Tibial nerve (tissue), 3 donors: ENCODE measurements around the gene OMD.

Source experiments
- CTCF ChIP-seq, 5 experiments: fragments of 200-600 bp in 3 of 5; fragments of 450-650 bp in 2 of 5; sonication (generic) in 3 of 5; IDR thresholded peaks; one replicate each; pipeline ENCODE4 v1.5.1; 2016 to 2019; ENCODE audit warnings: antibody characterized with exemption in 5 of 5, mild to moderate bottlenecking in 3 of 5, moderate library complexity in 2 of 5
- POLR2A ChIP-seq, 2 donors: fragments of 450-650 bp; IDR thresholded peaks; one replicate each; pipeline ENCODE4 v1.6.1; 2017; ENCODE audit warnings: antibody characterized with exemption in 2 of 2, mild to moderate bottlenecking in 2 of 2, moderate library complexity in 2 of 2

GRCh38 chr9:92405818-92406217, 18.5 kb downstream of the OMD start:
- TF ChIP-seq CTCF (IDR thresholded peaks at IDR 0.05) (no peak), POLR2A (IDR thresholded peaks at IDR 0.05) (no peak)
